Liver (tissue), 9 donors: ENCODE results near the gene FARSB. TPM values are rescaled to one million over a fixed set of nuclear protein-coding genes. Genes with fewer than 3 reads are reported as not detected.

ENCODE experiments used
- DNase-seq: peaks from one replicate; pipeline ENCODE4 v3.0.0-alpha.2; 2017; ENCODE audit warnings: low spot score
- H3K27ac ChIP-seq, 2 donors: one replicate each; pipeline ENCODE4 v1.7.0; 2013; ENCODE audit warnings: inconsistent platforms in 2 of 2, low read length in 2 of 2, control low read depth in 1 of 2, low read depth in 1 of 2, mild to moderate bottlenecking in 1 of 2
- H3K27me3 ChIP-seq, 4 donors: one replicate each; pipeline versions ENCODE4 v1.6.1 to v1.7.0; 2013; ENCODE audit warnings: low read length in 3 of 4, inconsistent platforms in 1 of 4, mild to moderate bottlenecking in 1 of 4, moderate library complexity in 1 of 4; ENCODE audit not compliant: control insufficient read depth in 4 of 4, insufficient read depth in 4 of 4
- H3K36me3 ChIP-seq, 4 donors: one replicate each; pipeline versions ENCODE4 v1.6.1 to v1.7.0; 2013; ENCODE audit warnings: low read length in 3 of 4, mild to moderate bottlenecking in 3 of 4, low read depth in 1 of 4, moderate library complexity in 1 of 4; ENCODE audit not compliant: control insufficient read depth in 4 of 4, insufficient read depth in 3 of 4
- H3K4me1 ChIP-seq, 4 donors: one replicate each; pipeline versions ENCODE4 v1.6.1 to v1.7.0; 2013; ENCODE audit warnings: low read length in 3 of 4, mild to moderate bottlenecking in 3 of 4, moderate library complexity in 1 of 4; ENCODE audit not compliant: control insufficient read depth in 4 of 4, insufficient read depth in 4 of 4
- H3K4me3 ChIP-seq, 3 donors: one replicate each; pipeline versions ENCODE4 v1.6.1 to v1.7.0; 2013; ENCODE audit warnings: low read length in 3 of 3, control low read depth in 1 of 3, low read depth in 1 of 3, mild to moderate bottlenecking in 1 of 3
- H3K9ac ChIP-seq, 2 donors: one replicate each; pipeline ENCODE4 v1.7.0; 2013; ENCODE audit warnings: low read length in 2 of 2, mild to moderate bottlenecking in 2 of 2, moderate library complexity in 2 of 2, control low read depth in 1 of 2, low read depth in 1 of 2
- H3K9me3 ChIP-seq, 4 donors: one replicate each; pipeline versions ENCODE4 v1.6.1 to v1.7.0; 2013; ENCODE audit warnings: low read length in 3 of 4; ENCODE audit not compliant: control insufficient read depth in 4 of 4
- ATF3 ChIP-seq: IDR thresholded peaks from 2 replicates; pipeline ENCODE4 v1.6.1; 2016; ENCODE audit warnings: antibody characterized with exemption
- CTCF ChIP-seq: fragments of 150-350 bp; IDR thresholded peaks from 2 replicates; pipeline ENCODE4 v1.5.1; 2017; ENCODE audit warnings: improper control_type of control experiment, low read depth, low read length; ENCODE audit not compliant: missing input control
- EGR1 ChIP-seq, 2 donors: IDR thresholded peaks; 2 replicates each; pipeline ENCODE4 v1.6.1; 2016 to 2018; ENCODE audit warnings: antibody characterized with exemption in 2 of 2, low read depth in 2 of 2
- FOXA1 ChIP-seq: IDR thresholded peaks from 2 replicates; pipeline ENCODE4 v1.6.1; 2016; ENCODE audit warnings: antibody characterized with exemption
- FOXA2 ChIP-seq: IDR thresholded peaks from 2 replicates; pipeline ENCODE4 v1.6.1; 2016; ENCODE audit warnings: antibody characterized with exemption
- GABPA ChIP-seq, 2 donors: IDR thresholded peaks in 1 of 2; conservative IDR thresholded peaks in 1 of 2; 2 replicates each; pipeline ENCODE4 v1.6.1; 2016; ENCODE audit warnings: antibody characterized with exemption in 2 of 2, mild to moderate bottlenecking in 1 of 2, moderate library complexity in 1 of 2
- HNF4A ChIP-seq, 2 donors: conservative IDR thresholded peaks; 2 replicates each; pipeline ENCODE4 v1.6.1; 2016; ENCODE audit warnings: antibody characterized with exemption in 2 of 2, mild to moderate bottlenecking in 2 of 2
- HNF4G ChIP-seq: IDR thresholded peaks from 2 replicates; pipeline ENCODE4 v1.6.1; 2016; ENCODE audit warnings: antibody characterized with exemption
- JUND ChIP-seq, 2 donors: IDR thresholded peaks; 2 replicates each; pipeline ENCODE4 v1.6.1; 2016; ENCODE audit warnings: antibody characterized with exemption in 2 of 2
- MAX ChIP-seq: IDR thresholded peaks from 2 replicates; pipeline ENCODE4 v1.6.1; 2016; ENCODE audit warnings: antibody characterized with exemption
- NR2F2 ChIP-seq: IDR thresholded peaks from 2 replicates; pipeline ENCODE4 v1.6.1; 2016; ENCODE audit warnings: antibody characterized with exemption
- RAD21 ChIP-seq, 2 donors: IDR thresholded peaks; 2 replicates each; pipeline ENCODE4 v1.6.1; 2016; ENCODE audit warnings: antibody characterized with exemption in 2 of 2, mild to moderate bottlenecking in 2 of 2
- REST ChIP-seq: IDR thresholded peaks from 2 replicates; pipeline ENCODE4 v1.6.1; 2016; ENCODE audit warnings: antibody characterized with exemption, mild to moderate bottlenecking
- RXRA ChIP-seq, 2 donors: IDR thresholded peaks; 2 replicates each; pipeline ENCODE4 v1.6.1; 2017 to 2018; ENCODE audit warnings: antibody characterized with exemption in 2 of 2, mild to moderate bottlenecking in 1 of 2
- SP1 ChIP-seq: IDR thresholded peaks from 2 replicates; pipeline ENCODE4 v1.6.1; 2018; ENCODE audit warnings: antibody characterized with exemption, mild to moderate bottlenecking
- TAF1 ChIP-seq: conservative IDR thresholded peaks from 2 replicates; pipeline ENCODE4 v1.6.1; 2016; ENCODE audit warnings: antibody characterized with exemption, mild to moderate bottlenecking
- YY1 ChIP-seq: IDR thresholded peaks from 2 replicates; pipeline ENCODE4 v1.6.1; 2016; ENCODE audit warnings: antibody characterized with exemption, mild to moderate bottlenecking
- ZBTB33 ChIP-seq: IDR thresholded peaks from 2 replicates; pipeline ENCODE4 v1.6.1; 2016; ENCODE audit warnings: antibody characterized with exemption
- WGBS: extraction: QIAGEN DNeasy Blood & Tissue Kit; methylation state at CpG from one replicate; pipeline ENCODE4 v1.1.7; 2013; 5-methylcytosine and 5-hydroxymethylcytosine counted together
- polyA plus RNA-seq, 2 donors: library from polyadenylated mRNA; stranded (reverse) in 1 of 2; unstranded in 1 of 2; fragments of 200-250 nt in 1 of 2; fragments of >200 nt in 1 of 2; fragmentation: Nextera tagmentation in 1 of 2; extraction: Ambion mirVana in 1 of 2; gene quantifications; one replicate each; pipeline versions ENCODE4 v1.2.1 to v1.2.3, GENCODE V29; 2013 to 2015
- total RNA-seq, 2 donors: library from RNA; depleted of rRNA; stranded (reverse); fragments of >200 nt; gene quantifications; one replicate each; pipeline ENCODE4 v1.2.3, GENCODE V29; 2014
- donor health status: healthy.
- donor health status: healthy.
- donor health status: healthy.
- donor health status: healthy.
- donor health status: healthy.

Gene FARSB
- total and polyA plus RNA-seq, 4 donors = 5.5 to 9.7 (median 8.9) TPM

- H3K27ac ChIP-seq = no peak overlapping the region
- peak; percentile 79 for DNase-seq
- TF ChIP-seq CTCF (peak; percentile 93), MAX (no peak), YY1 (no peak), REST (no peak), HNF4G (no peak), ATF3 (no peak), RAD21 (IDR thresholded peaks at IDR 0.05) (peak; percentile 91 to 95), HNF4A (conservative IDR thresholded peaks at IDR 0.05) (peak in 1 of 2 donors; percentile 43), FOXA2 (no peak), NR2F2 (no peak), TAF1 (no peak), EGR1 (IDR thresholded peaks at IDR 0.05; ENCODE audit: low read depth in 2 of 2) (no peak), GABPA (IDR thresholded peaks at IDR 0.05 in 1 of 2, conservative IDR thresholded peaks at IDR 0.05 in 1 of 2) (no peak), FOXA1 (no peak), SP1 (no peak), JUND (IDR thresholded peaks at IDR 0.05) (no peak), RXRA (IDR thresholded peaks at IDR 0.05) (peak in 1 of 2 donors; percentile 29), ZBTB33 (no peak)
- H3K4me1 ChIP-seq = peaks cover 0 to 6% (median 3%) of the 10 kb centered on the region in 4 donors
- no peak overlapping the region for H3K9ac ChIP-seq
- H3K27me3 ChIP-seq = no peaks in the 10 kb centered on the region
- H3K36me3 ChIP-seq = peaks cover 0 to 20% (median 9%) of the 10 kb centered on the region in 4 donors
- H3K4me3 ChIP-seq = no peak overlapping the region
- 34% methylated on average over 10 of the region's 10 CpGs for WGBS
- no peaks in the 10 kb centered on the region for H3K9me3 ChIP-seq
Observed at GRCh38 chr2:222690564-222691200, 34.8 kb upstream of the FARSB start.
